GM13976 (cell line): Measurements from ENCODE around the gene C1GALT1C1.
"Not testable (repeated sequence)": the region's sequence is repeated elsewhere in the genome, so short reads cannot be mapped to it uniquely, and the experiment has no call there.

Experiments
- DNase-seq: peaks from one replicate; pipeline ENCODE4 v3.0.0; 2012; ENCODE audit warnings: low spot score
- in situ Hi-C: fragments of 300-500 bp; cut with MboI; formaldehyde crosslinking; loops from one replicate; pipeline ENCODE4 v1.12.0; 2022; ENCODE audit warnings: low sequenced_read_pairs, mixed read lengths, inconsistent platforms; ENCODE audit not compliant: unreplicated experiment
- TF ChIP-seq, protein P1 (sequence below): IDR thresholded peaks from 2 replicates; pipeline ENCODE4 v1.5.1; 2012; ENCODE audit warnings: borderline replicate concordance, mild to moderate bottlenecking; ENCODE audit not compliant: insufficient read depth; ENCODE audit errors: extremely low read depth, missing control alignments, control extremely low read depth

C1GALT1C1 gene

DNA sequence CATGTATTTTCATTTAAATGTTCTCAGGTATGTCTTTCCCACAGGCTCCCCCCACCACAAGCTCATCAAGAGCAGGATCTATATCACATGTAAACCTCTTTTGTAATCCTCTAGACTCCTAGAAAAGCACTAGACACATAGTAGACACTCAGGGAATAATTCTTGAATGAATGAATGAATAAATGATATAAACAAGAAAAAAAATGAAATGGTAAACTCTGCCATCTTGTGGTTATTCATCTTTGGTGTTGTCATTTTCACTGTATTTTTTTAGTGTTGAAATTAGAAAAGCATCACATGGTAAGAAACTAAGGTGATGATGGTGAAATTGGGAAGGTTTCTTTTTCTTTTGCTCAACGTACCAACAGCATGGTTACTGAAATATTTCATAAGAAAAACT is 34.2 kb upstream of the C1GALT1C1 start:
- TF ChIP-seq, protein P1, sequence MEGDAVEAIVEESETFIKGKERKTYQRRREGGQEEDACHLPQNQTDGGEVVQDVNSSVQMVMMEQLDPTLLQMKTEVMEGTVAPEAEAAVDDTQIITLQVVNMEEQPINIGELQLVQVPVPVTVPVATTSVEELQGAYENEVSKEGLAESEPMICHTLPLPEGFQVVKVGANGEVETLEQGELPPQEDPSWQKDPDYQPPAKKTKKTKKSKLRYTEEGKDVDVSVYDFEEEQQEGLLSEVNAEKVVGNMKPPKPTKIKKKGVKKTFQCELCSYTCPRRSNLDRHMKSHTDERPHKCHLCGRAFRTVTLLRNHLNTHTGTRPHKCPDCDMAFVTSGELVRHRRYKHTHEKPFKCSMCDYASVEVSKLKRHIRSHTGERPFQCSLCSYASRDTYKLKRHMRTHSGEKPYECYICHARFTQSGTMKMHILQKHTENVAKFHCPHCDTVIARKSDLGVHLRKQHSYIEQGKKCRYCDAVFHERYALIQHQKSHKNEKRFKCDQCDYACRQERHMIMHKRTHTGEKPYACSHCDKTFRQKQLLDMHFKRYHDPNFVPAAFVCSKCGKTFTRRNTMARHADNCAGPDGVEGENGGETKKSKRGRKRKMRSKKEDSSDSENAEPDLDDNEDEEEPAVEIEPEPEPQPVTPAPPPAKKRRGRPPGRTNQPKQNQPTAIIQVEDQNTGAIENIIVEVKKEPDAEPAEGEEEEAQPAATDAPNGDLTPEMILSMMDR = no peak
- no peak for DNase-seq
- in situ Hi-C loops = no loop called here

DNA sequence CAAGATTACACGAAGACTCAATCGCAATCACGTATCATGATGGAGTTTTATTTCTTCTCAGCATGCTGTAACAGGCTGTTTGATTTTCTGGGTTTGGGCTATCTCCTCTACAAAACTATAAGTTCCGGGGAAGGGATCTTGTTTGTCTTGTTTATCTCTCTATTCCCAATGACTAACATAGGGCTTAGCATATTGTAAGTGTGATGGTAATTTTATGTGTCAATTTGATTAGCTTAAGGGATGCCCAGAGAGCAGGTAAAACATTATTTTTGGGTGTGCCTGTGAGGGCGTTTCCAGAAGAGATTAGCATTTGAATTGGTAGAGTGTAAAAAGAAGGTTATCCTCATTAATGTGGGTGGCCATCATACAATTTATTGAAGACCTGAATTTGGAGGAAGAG is 32.8 kb upstream of the C1GALT1C1 start:
- TF ChIP-seq, protein P1 = no peak
- DNase-seq = no peak
- in situ Hi-C loops = no loop called here

DNA sequence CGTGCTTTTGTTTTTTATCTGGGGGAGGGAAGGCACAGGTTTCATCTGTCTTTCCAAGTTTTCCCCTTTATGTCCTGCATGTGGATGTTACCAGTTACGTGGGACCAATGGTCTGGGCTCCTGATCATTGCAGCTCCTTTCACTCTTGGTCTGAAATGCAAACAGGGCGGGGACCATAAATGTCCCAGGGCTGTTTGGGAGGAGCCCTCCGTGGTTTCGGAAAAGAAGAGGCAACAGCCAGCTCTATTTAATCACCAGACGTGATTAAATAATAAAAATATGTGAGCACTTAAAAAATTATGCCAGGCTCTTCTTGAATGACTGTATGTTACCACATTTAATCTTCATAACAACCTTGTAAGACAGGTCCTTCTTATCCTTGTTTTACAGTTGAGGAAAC is 30.8 kb upstream of the C1GALT1C1 start:
- in situ Hi-C loops = no loop called here
- TF ChIP-seq, protein P1 = no peak
- no peak for DNase-seq

DNA sequence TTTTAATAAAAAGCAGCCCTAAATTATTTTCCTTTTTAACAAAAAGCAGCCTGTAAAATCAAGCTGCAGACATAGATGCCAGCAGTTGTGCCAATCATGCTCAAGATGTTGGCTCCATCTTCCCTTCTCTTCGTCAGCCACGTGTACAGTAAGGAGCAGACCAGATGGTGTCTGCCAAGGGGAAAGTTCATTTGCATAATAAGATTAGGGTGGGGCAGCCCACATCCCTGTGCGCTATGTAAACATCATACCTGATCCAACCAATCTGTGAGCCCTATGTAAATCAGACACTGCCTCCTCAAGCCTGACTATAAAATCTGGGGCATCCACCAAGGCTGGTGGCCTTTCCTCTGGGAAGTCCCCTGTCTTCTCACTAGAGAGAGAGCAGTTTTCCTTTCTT is 23.1 kb upstream of the C1GALT1C1 start:
- no peak for DNase-seq
- in situ Hi-C loops = no loop called here
- TF ChIP-seq, protein P1 = no peak

DNA sequence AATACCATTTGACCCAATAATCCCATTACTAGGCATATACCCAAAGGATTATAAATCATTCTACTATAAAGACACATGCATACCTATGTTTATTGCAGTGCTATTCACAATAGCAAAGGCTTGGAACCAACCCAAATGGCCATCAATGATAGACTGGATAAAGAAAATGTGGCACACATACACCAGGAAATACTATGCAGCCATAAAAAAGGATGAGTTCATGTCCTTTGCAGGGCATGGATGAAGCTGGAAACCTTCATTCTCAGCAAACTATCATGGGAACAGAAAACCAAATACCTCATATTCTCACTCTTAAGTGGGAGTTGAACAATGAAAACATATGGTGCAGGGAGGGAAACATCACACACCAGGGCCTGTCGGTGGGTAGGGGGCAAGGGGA is 22.4 kb upstream of the C1GALT1C1 start:
- in situ Hi-C loops, DNase-seq: not testable (repeated sequence)

DNA sequence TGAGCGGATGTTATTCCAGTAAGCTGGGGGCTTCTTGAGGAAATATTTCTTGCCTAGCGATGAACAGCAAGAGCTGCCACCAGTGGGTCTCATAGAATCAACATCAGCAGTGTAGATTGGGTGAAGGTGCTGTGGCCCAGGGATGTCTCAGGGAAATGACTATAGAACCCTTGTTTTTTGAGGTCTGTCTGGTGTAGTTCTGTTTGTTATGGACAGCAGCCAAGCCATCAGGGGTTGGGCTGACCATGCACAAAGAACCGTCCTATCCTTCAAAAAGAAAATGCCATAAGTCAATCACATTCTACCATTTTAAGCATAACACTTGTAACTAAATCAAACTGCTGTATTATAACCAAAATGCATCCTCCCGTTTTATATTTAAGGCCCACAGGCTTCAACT is 17.3 kb upstream of the C1GALT1C1 start:
- DNase-seq = no peak
- in situ Hi-C loops = no loop called here
- TF ChIP-seq, protein P1 = no peak

DNA sequence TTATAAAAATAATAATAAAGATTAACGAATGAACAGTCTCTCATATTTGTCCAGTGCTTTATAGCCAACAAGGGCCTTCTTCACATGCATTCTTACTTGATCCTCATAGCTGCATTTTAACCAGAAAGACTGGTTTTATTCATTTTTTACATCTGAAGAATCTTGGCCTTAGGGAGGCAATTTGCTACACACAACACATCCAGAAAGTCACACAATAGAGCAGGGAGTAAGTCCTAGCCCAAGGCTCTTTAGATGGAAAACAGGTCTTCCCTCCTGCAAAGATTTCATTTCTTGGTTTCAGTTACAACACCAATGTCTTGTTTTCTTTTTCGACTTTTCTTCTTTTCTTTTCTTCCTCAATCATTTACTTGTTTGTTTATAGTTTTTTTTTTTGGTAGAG is 13.0 kb upstream of the C1GALT1C1 start:
- TF ChIP-seq, protein P1 = no peak
- DNase-seq = no peak
- in situ Hi-C loops = no loop called here
